COLO829 (cell line): ENCODE data around the gene SH2D1B.
"Not testable (repeated sequence)": the region's sequence is repeated elsewhere in the genome, so short reads cannot be mapped to it uniquely, and the experiment has no call there.

Experiments
- DNase-seq: peaks from one replicate; pipeline ENCODE4 v3.0.0; 2012; ENCODE audit warnings: low spot score

The SH2D1B gene

DNA sequence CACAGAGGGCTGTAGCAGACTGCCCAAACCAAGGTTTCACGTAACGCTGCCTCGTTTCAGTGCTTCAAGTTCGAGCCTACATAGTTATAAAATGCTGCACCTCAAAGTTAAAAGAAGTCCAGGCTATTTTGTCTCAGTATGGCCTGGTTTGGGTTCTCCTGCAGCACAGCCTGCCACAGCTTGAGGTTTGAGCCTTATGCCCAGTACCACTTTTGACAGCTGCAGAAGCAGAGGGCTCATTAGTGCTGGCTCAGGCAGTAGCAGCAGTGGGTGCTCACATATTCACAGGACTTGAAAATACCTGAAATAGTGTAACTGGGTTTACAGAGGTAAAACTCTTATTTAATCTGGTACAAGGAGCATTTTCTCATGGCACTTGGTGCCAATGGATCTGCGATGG, 50.6 kb downstream of the SH2D1B start:
- no peak for DNase-seq

DNA sequence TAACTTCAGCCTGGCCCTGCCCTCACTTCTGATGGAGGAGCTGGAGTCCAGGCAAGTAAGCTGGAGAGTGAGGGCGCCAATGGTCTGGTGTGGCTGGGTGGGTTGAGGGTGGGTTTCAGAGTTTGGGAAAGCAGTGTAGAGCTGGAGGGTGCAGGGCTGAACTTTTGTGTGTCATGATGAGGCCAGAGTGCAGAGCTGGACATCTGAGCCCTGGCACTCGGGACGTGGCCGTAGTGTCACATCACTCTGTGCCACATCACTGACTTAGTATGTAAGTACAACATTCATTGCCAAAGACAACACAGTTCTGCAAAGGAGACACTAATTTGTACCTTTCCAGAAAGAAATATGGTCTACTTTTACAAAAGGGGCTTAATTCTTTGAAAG, 51.1 kb downstream of the SH2D1B start:
- no peak for DNase-seq

DNA sequence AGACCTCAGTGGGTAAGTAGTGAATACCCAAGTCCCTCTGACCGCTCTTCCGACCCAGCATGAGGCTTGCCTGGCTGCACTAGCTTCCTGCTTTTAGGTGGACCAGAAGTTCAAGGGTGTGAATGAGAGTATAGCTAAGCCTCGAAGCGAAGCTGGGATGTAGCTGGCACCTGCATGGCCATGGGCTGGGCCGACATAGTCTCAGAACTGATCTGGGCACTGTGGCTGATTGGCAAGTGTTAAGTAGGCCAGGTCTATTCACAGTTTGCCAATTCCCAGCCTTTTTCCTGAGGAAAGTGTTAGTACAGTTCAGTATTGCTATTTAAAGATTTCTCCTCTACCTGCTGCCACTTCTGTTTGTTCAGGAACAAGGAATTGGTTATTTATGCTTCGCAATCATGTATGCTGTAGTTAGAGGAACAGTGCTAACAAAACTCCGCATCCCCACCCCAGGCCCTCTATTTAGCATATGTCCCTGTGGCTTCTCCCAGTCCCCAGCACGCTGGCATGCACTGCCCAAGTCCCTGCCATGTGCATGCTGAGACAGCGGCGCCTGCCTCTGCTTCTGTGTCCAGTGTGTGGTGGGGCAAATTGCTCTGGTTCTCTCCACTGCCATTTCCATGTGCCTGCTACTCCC, 51.6 kb downstream of the SH2D1B start:
- DNase-seq = no peak

DNA sequence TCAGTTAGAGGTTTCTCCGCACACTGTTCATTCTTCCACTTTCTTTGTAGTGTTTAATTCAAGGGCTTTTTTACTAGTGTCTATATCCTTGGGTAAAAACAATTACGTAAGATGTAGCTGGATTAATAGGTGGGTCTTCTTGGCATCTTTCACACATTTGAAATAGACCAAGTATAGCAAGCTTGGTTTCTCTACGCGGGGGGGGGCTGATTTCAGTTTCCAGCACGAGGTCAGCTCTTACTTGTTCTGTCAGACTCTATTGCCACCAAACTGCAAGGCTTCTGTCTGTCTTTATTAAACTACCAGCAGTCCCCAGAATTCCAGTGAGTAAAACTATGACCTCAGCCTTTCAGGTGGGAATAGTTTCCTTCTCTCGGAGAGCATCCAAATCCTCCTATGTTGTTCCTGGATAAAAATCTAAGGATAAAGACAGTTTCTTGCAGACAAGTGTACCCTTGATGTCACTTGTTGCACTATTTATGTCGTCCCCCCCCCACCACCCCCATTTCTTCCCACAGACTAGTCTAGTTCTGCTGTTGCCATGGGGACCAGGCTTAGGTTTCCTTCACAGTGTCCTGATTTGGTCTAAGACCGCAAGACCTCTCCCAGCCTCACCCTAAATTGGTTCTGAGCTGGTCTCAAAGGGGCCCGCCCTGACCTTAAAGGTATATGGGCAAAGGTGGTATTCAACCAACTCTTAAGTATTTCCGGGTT, 52.3 kb downstream of the SH2D1B start:
- no peak for DNase-seq

DNA sequence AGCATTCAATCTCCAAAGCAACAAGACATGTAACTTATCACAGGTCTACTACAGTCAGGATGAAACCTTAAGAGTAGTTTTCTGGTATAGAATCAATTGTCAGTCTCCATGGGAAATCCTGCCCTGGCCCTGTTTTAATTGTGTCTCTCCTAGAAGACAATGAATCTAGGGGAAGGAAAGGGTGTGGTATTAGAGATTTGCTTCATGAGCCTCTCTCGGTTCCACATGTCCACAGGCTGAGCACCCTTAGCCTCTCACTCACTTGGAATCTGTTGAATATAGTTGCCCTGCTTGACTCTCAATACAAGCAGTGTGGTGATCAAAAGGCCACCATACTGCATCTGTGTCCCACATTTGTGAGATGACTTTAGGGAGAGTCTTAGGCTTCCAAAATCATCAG, 53.0 kb downstream of the SH2D1B start:
- DNase-seq = no peak

DNA sequence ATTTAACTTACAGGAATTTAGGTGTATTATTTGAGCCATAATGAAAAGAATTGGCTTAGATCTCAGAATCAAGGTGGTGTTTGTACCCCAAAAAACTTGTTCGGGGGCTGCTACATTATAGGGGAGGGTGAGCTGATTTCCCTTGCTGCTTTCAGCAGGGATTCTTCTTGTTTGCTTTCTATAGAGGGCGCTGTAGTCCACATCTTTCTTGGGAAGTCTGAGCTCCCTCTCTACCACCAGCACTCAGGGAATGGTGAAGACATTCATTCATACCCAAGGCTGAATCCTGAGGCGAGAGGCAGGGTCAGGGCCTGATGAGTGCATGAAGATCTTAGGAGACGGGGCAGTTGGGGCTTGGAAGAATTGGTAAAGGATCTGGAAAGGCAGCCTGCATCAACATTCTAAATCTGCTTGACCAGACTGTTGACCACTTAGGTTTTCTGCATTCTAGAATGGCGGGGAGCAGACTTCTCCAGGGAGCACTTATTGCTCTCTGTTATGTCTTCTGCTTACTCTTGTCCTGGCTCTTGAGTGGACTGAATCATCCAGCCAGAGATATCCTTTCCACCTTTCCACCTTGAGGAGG, 54.2 kb downstream of the SH2D1B start:
- DNase-seq = no peak

DNA sequence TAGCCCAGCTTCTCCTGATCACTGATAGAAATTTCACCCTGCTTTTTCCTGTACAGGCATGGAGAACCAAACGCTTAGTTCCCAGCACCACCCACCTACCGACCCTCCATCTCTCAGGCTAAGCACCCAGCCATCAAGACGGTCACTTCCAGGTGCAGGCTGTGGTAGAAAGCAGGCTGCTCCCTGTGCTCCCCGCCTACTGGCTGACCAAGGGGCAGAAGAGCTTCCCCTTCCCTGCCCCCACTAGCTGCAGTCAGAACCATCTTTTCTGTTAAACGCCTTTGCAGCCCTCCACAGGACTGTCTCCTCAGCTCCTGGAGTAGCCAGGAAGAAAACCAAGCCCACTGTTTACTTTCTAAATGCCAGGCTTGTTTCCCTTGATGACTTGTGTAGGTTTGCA, 58.2 kb downstream of the SH2D1B start:
- DNase-seq = no peak

DNA sequence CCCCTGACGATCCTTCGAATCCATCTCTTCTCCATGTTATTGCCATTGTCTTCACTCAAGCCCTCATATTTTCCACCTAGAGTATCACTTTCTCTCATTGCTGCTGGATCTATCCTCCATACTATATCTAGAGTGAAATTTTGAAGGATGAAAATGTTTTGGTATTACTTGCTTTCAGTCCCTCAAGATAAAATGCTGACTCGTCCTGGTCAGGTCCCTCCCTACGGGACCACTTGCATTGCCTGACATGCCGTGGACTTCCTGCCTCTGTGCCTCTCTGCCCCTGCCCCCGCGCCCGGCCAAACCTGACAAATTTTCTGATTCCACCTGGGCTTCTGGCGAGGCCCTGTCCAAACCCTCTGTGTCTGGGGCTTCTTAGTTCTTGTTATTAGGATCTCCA, 58.9 kb downstream of the SH2D1B start:
- no peak for DNase-seq

DNA sequence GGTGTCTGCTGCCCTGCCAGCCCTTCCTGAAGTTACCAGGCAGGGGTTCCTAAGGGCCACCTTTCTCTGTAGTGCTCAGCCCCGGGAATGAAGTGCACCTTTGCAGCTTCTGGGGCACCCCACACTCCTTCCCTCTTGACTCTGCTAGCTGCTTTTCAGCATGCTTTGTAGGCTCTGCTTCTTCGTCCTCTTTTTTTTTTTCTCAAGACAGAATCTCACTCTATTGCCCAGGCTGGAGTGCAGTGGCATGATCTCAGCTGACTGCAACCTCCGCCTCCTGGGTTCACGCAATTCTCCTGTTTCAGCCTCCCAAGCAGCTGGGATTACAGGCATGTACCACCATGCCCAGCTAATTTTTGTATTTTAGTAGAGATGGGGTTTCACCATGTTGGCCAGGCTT, 60.1 kb downstream of the SH2D1B start:
- DNase-seq = not testable (repeated sequence)

- DNase-seq = no peak
Observed at GRCh38 chr1:162351246-162351842, 60.6 kb downstream of the SH2D1B start.

DNA sequence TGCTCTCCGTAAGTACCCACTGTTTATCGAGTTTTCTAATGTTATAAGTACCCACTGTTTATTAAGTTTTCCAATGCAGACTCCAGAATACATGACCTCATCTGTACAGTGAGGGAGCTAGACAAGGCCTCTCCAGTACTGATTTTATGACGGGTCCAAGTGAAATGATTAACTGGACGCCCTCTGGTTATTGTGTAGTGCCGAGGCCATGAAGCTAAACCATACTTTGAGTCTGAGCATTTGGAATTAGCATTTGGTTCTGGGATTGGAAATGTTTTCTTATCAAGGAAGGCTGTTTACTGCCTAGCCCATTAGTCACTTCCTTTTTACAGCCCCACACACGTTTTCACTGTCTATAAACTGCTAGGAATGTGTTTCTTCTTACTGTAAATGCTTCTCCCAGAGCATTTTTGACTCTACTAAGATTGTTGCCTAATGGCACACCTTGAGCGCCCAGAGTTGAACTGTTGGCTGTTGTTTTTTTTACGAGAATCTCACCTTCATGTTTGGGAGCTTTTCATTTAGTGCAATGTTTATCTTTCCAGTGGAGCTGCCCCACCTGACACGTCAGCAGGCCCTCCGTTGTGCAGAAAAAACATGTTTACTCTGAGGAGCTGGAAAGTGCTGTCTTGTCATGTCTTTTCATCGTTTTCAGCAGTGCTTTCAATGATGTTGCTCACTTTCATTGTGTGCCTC, 62.2 kb downstream of the SH2D1B start:
- peak; percentile 91 for DNase-seq

DNA sequence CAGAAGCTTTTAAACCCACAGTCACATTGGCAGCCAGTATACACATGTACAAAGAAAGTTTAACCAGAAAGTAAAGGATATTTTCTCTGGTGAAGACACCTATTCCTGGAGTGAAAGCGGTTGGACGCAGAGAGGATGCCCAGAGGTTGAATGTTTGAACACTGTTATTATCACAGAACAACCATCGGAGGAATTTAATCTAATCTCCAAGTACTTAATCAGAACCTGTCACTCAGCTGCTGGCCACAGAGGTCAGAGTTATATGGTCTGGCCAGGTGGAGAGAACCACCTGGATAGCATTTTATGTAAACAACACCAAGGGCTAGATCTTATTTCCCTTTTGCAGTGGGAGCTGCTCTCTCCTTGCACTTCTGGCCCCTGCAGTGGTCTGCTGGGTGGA, 64.7 kb downstream of the SH2D1B start:
- no peak for DNase-seq
